MCF 10A (cell line): Measurements from ENCODE around the gene USB1. TPM values are rescaled to one million over a fixed set of nuclear protein-coding genes. Genes with fewer than 3 reads are reported as not detected.
A peak's percentile ranks its signal among the peaks of the same experiment; 100 is the strongest.

ENCODE experiments used
- BruUV-seq: library from RNA; stranded (reverse); fragments of 400-500 nt; replicated peaks from 2 replicates; lab custom pipeline; 2021; lab: Mats Ljungman, UMichigan
- CTCF ChIA-PET: fragments of 300-600 bp; sonication (Branson Sonifier 250); formaldehyde crosslinking; extraction: SDS; loops from one replicate; lab custom pipeline; 2021; ENCODE audit warnings: antibody characterized with exemption, inconsistent platforms; lab: Yijun Ruan, JAX
- POLR2A ChIA-PET: fragments of 300-600, 350-650 bp; sonication (Branson Sonifier 250); formaldehyde crosslinking; extraction: SDS; loops from one replicate; lab custom pipeline; 2020; ENCODE audit warnings: antibody characterized with exemption, inconsistent platforms; lab: Yijun Ruan, JAX
- DNase-seq: peaks from one replicate; pipeline ENCODE4 v3.0.0-alpha.2; 2018; ENCODE audit not compliant: unreplicated experiment
- H3K27ac Mint-ChIP-seq: one replicate; pipeline ENCODE4 v1.8.0; 2022; ENCODE audit warnings: mild to moderate bottlenecking, low read depth, mixed read lengths; ENCODE audit not compliant: unreplicated experiment
- H3K27me3 Mint-ChIP-seq: one replicate; pipeline ENCODE4 v1.8.0; 2022; ENCODE audit warnings: mixed read lengths; ENCODE audit not compliant: insufficient read depth, unreplicated experiment
- H3K36me3 Mint-ChIP-seq: one replicate; pipeline ENCODE4 v1.8.0; 2022; ENCODE audit warnings: mild to moderate bottlenecking, moderate library complexity, mixed read lengths; ENCODE audit not compliant: insufficient read depth, unreplicated experiment
- H3K4me1 Mint-ChIP-seq: one replicate; pipeline ENCODE4 v1.8.0; 2022; ENCODE audit warnings: mixed read lengths; ENCODE audit not compliant: insufficient read depth, unreplicated experiment
- H3K4me3 Mint-ChIP-seq: one replicate; pipeline ENCODE4 v1.8.0; 2022; ENCODE audit warnings: mild to moderate bottlenecking, moderate library complexity, mixed read lengths; ENCODE audit not compliant: unreplicated experiment
- H3K9me3 Mint-ChIP-seq: one replicate; pipeline ENCODE4 v1.8.0; 2022; ENCODE audit warnings: mixed read lengths; ENCODE audit not compliant: unreplicated experiment
- intact Hi-C: fragments of 100-400 bp; cut with micrococcal nuclease; formaldehyde crosslinking; loops from 2 replicates; pipeline ENCODE4 v1.14.1; 2022
- total RNA-seq: library from RNA; stranded (reverse); gene quantifications from 2 replicates; pipeline ENCODE4 v1.2.3, GENCODE V29; 2022
- TF ChIP-seq, protein P1 (sequence below): fragments of 200-600 bp; IDR thresholded peaks from one replicate; pipeline ENCODE4 v1.8.0; 2022; ENCODE audit warnings: antibody characterized with exemption, mild to moderate bottlenecking; ENCODE audit not compliant: unreplicated experiment

Gene USB1
- total RNA-seq, 1 experiment from 2014 or later: 49.2 TPM

GRCh38 chr16:57955572-57956188 is 45.5 kb upstream of the USB1 start:
- Mint-ChIP-seq H3K27ac (peak overlapping the region; percentile 59), H3K9me3 (no peaks in the 10 kb centered on the region), H3K27me3 (no peaks in the 10 kb centered on the region), H3K36me3 (no peaks in the 10 kb centered on the region), H3K4me1 (peaks cover 10% of the 10 kb centered on the region), H3K4me3 (peak overlapping the region; percentile 13)
- ChIA-PET POLR2A (interaction anchor here (0.5 to 1.8 kb wide), 4 partner anchors 30 to 220 kb away, joined by 3 to 7 read pairs (median 3); partner anchors contain the start of genes KATNB1 and ZNF319), CTCF (interaction anchor here (0.6 to 1.2 kb wide), 6 partner anchors 12 to 381 kb away, joined by 3 to 6 read pairs (median 3); partner anchors contain the start of gene ZNF319)
- peak; percentile 75 for DNase-seq
- TF ChIP-seq, protein P1, sequence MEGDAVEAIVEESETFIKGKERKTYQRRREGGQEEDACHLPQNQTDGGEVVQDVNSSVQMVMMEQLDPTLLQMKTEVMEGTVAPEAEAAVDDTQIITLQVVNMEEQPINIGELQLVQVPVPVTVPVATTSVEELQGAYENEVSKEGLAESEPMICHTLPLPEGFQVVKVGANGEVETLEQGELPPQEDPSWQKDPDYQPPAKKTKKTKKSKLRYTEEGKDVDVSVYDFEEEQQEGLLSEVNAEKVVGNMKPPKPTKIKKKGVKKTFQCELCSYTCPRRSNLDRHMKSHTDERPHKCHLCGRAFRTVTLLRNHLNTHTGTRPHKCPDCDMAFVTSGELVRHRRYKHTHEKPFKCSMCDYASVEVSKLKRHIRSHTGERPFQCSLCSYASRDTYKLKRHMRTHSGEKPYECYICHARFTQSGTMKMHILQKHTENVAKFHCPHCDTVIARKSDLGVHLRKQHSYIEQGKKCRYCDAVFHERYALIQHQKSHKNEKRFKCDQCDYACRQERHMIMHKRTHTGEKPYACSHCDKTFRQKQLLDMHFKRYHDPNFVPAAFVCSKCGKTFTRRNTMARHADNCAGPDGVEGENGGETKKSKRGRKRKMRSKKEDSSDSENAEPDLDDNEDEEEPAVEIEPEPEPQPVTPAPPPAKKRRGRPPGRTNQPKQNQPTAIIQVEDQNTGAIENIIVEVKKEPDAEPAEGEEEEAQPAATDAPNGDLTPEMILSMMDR: no peak
- intact Hi-C loops: no loop called here
- BruUV-seq: no TSS peak

GRCh38 chr16:57956270-57956808 is 44.9 kb upstream of the USB1 start:
- Mint-ChIP-seq H3K36me3 (no peaks in the 10 kb centered on the region), H3K27me3 (no peaks in the 10 kb centered on the region)
- BruUV-seq: no TSS peak

GRCh38 chr16:57956924-57957672 is 44.1 kb upstream of the USB1 start:
- ChIA-PET CTCF (interaction anchor here (0.6 to 1.2 kb wide), 5 partner anchors 8 to 379 kb away, joined by 3 to 4 read pairs (median 3); partner anchors contain the start of gene CNGB1), POLR2A (interaction anchor here (0.5 to 1.8 kb wide), 2 partner anchors 43 to 58 kb away, joined by 3 to 7 read pairs; partner anchors contain the start of gene ZNF319)
- H3K4me1 Mint-ChIP-seq: peaks cover 10% of the 10 kb centered on the region

More at GRCh38 chr16:57956270-57956808, 44.9 kb upstream of the USB1 start:
- TF ChIP-seq, protein P1: no peak
- intact Hi-C loops: no loop called here
- ChIA-PET POLR2A (interaction anchor here (0.5 to 1.8 kb wide), 4 partner anchors 31 to 221 kb away, joined by 3 to 7 read pairs (median 3); partner anchors contain the start of genes KATNB1 and ZNF319), CTCF (interaction anchor here (0.6 to 1.2 kb wide), 8 partner anchors 9 to 380 kb away, joined by 3 to 6 read pairs (median 4); partner anchors contain the start of genes CNGB1 and ZNF319)
- Mint-ChIP-seq H3K9me3 (no peaks in the 10 kb centered on the region), H3K27ac (no peak overlapping the region), H3K4me3 (no peak overlapping the region), H3K4me1 (peaks cover 10% of the 10 kb centered on the region)
- DNase-seq: no peak

More at GRCh38 chr16:57956924-57957672, 44.1 kb upstream of the USB1 start:
- Mint-ChIP-seq H3K27ac (no peak overlapping the region), H3K9me3 (no peaks in the 10 kb centered on the region), H3K4me3 (no peak overlapping the region), H3K36me3 (no peaks in the 10 kb centered on the region), H3K27me3 (no peaks in the 10 kb centered on the region)
- no TSS peak for BruUV-seq
- TF ChIP-seq, protein P1: no peak
- intact Hi-C loops: no loop called here
- DNase-seq: no peak
